K562 (cell line): ENCODE data around the gene CITED1.

ENCODE experiments used
- BRCA1 ChIP-seq, 2 experiments: fragments of 450-650 bp in 1 of 2; sonication (generic) in 1 of 2; formaldehyde crosslinking in 1 of 2; IDR thresholded peaks; 2 replicates each; pipeline versions ENCODE4 v1.5.0 to v1.6.1; 2017 to 2020; ENCODE audit warnings: mild to moderate bottlenecking in 1 of 2, missing genetic modification reagents in 1 of 2
- CEBPB ChIP-seq: fragments of 450-650 bp; IDR thresholded peaks from 2 replicates; pipeline ENCODE4 v1.6.1; 2016; ENCODE audit warnings: missing genetic modification characterization, missing compliant biosample characterization
- NR1H2 ChIP-seq: sonication (generic); formaldehyde crosslinking; IDR thresholded peaks from 2 replicates; pipeline ENCODE4 v1.4.0; 2020; ENCODE audit warnings: mild to moderate bottlenecking, missing genetic modification reagents
- POLR2A ChIP-seq: fragments of 450-650 bp; conservative IDR thresholded peaks from 2 replicates; pipeline ENCODE4 v1.6.1; 2016
- POU5F1 ChIP-seq: fragments of 150-350 bp; IDR thresholded peaks from 2 replicates; pipeline ENCODE4 v1.6.1; 2014; ENCODE audit warnings: borderline replicate concordance, low read length, low read depth, mild to moderate bottlenecking; ENCODE audit not compliant: partially characterized antibody
- RAD21 ChIP-seq, 2 experiments: fragments of 250-450 bp in 1 of 2; fragments of 450-650 bp in 1 of 2; sonication (Bioruptor Pico) in 1 of 2; formaldehyde crosslinking in 1 of 2; IDR thresholded peaks in 1 of 2; conservative IDR thresholded peaks in 1 of 2; 2 replicates each; pipeline versions ENCODE4 v1.4.0 to v1.8.0; 2020 to 2022; ENCODE audit warnings: mild to moderate bottlenecking in 2 of 2, moderate library complexity in 1 of 2
- ZKSCAN8 ChIP-seq: fragments of 200-800 bp; sonication (Bioruptor generic); IDR thresholded peaks from 2 replicates; pipeline ENCODE4 v1.6.1; 2016; ENCODE audit warnings: missing genetic modification characterization, missing compliant biosample characterization
- ZNF12 ChIP-seq: sonication (generic); formaldehyde crosslinking; IDR thresholded peaks from 2 replicates; pipeline ENCODE4 v1.4.0; 2020; ENCODE audit warnings: mild to moderate bottlenecking, missing genetic modification reagents
- ZNF263 ChIP-seq: sonication (generic); formaldehyde crosslinking; IDR thresholded peaks from 2 replicates; pipeline ENCODE4 v1.8.0; 2022; ENCODE audit warnings: mild to moderate bottlenecking, missing genetic modification reagents, borderline replicate concordance
- ZNF347 ChIP-seq: fragments of 450-650 bp; formaldehyde crosslinking; IDR thresholded peaks from 2 replicates; pipeline ENCODE4 v1.4.0; 2020; ENCODE audit warnings: low read depth, mild to moderate bottlenecking, moderate library complexity
- TF ChIP-seq, protein P1 (sequence below): sonication (generic); formaldehyde crosslinking; IDR thresholded peaks from 2 replicates; pipeline ENCODE4 v1.9.0; 2022; ENCODE audit warnings: mild to moderate bottlenecking, missing genetic modification reagents
- TF ChIP-seq, protein P2 (sequence below): fragments of 250-450 bp; sonication (Bioruptor Pico); IDR thresholded peaks from 2 replicates; pipeline ENCODE4 v1.8.0; 2021; ENCODE audit warnings: mild to moderate bottlenecking, moderate library complexity
- TF ChIP-seq, protein P3 (sequence below), 3 experiments: IDR thresholded peaks in 2 of 3; conservative IDR thresholded peaks in 1 of 3; 2 replicates each; pipeline ENCODE4 v1.5.1; 2011 to 2012; ENCODE audit warnings: low read length in 3 of 3, mild to moderate bottlenecking in 3 of 3, control low read depth in 2 of 3, improper control_type of control experiment in 1 of 3, inconsistent platforms in 1 of 3, low read depth in 1 of 3, mixed read lengths in 1 of 3, moderate library complexity in 1 of 3; ENCODE audit not compliant: insufficient read depth in 2 of 3
- TF ChIP-seq, protein P4 (sequence below): fragments of 450-650 bp; IDR thresholded peaks from 2 replicates; pipeline ENCODE4 v1.6.1; 2017; ENCODE audit warnings: mild to moderate bottlenecking, moderate library complexity

DNA sequence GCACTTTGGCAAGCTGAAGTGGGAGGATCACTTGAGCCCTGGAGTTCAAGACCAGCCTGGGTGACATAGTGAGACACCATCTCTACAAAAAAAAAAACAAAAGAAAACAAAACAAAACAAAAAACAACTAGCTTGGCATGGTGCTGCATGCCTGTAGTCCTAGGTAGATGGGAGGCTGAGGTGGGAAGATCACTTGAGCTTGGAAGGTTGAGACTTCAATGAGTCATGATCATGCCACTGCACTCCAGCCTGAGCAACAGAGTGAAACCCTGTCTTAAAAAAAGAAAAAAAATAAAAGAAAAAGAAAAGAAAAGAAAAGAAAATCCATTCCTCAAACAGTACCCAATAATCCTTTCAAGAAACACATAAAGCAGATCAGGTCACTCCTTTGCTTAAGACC is 52.0 kb downstream of the CITED1 start:
- TF ChIP-seq, protein P1, sequence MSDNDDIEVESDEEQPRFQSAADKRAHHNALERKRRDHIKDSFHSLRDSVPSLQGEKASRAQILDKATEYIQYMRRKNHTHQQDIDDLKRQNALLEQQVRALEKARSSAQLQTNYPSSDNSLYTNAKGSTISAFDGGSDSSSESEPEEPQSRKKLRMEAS (CRISPR knock-in tag), result no peak
- TF ChIP-seq NR1H2 (CRISPR knock-in tag), result no peak
- TF ChIP-seq, protein P2, sequence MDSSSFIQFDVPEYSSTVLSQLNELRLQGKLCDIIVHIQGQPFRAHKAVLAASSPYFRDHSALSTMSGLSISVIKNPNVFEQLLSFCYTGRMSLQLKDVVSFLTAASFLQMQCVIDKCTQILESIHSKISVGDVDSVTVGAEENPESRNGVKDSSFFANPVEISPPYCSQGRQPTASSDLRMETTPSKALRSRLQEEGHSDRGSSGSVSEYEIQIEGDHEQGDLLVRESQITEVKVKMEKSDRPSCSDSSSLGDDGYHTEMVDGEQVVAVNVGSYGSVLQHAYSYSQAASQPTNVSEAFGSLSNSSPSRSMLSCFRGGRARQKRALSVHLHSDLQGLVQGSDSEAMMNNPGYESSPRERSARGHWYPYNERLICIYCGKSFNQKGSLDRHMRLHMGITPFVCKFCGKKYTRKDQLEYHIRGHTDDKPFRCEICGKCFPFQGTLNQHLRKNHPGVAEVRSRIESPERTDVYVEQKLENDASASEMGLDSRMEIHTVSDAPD (CRISPR knock-in tag), result no peak
- TF ChIP-seq, protein P3, sequence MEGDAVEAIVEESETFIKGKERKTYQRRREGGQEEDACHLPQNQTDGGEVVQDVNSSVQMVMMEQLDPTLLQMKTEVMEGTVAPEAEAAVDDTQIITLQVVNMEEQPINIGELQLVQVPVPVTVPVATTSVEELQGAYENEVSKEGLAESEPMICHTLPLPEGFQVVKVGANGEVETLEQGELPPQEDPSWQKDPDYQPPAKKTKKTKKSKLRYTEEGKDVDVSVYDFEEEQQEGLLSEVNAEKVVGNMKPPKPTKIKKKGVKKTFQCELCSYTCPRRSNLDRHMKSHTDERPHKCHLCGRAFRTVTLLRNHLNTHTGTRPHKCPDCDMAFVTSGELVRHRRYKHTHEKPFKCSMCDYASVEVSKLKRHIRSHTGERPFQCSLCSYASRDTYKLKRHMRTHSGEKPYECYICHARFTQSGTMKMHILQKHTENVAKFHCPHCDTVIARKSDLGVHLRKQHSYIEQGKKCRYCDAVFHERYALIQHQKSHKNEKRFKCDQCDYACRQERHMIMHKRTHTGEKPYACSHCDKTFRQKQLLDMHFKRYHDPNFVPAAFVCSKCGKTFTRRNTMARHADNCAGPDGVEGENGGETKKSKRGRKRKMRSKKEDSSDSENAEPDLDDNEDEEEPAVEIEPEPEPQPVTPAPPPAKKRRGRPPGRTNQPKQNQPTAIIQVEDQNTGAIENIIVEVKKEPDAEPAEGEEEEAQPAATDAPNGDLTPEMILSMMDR (IDR thresholded peaks at IDR 0.05 in 2 of 3, conservative IDR thresholded peaks at IDR 0.05 in 1 of 3; ENCODE audit: insufficient read depth in 2 of 3, low read depth in 1 of 3, low read length in 3 of 3), result no peak
- TF ChIP-seq, protein P4, sequence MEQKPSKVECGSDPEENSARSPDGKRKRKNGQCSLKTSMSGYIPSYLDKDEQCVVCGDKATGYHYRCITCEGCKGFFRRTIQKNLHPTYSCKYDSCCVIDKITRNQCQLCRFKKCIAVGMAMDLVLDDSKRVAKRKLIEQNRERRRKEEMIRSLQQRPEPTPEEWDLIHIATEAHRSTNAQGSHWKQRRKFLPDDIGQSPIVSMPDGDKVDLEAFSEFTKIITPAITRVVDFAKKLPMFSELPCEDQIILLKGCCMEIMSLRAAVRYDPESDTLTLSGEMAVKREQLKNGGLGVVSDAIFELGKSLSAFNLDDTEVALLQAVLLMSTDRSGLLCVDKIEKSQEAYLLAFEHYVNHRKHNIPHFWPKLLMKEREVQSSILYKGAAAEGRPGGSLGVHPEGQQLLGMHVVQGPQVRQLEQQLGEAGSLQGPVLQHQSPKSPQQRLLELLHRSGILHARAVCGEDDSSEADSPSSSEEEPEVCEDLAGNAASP, result no peak
- no peak for TF ChIP-seq POU5F1
- TF ChIP-seq ZKSCAN8 (CRISPR knock-in tag), result no peak
- TF ChIP-seq CEBPB, result no peak
- no peak for TF ChIP-seq ZNF12
- no peak for TF ChIP-seq BRCA1 (IDR thresholded peaks at IDR 0.05)
- no peak for TF ChIP-seq BRCA1 (CRISPR knock-in tag; IDR thresholded peaks at IDR 0.05)
- TF ChIP-seq RAD21 (CRISPR knock-in tag; conservative IDR thresholded peaks at IDR 0.05 in 1 of 2, IDR thresholded peaks at IDR 0.05 in 1 of 2), result no peak
- no peak for TF ChIP-seq ZNF347 (CRISPR knock-in tag)
- TF ChIP-seq POLR2A, result no peak
- TF ChIP-seq ZNF263, result no peak
